Aorta (tissue), 5 donors: ENCODE measurements around the gene SPPL3. TPM values are rescaled to one million over a fixed set of nuclear protein-coding genes. Genes with fewer than 3 reads are reported as not detected.

Experiments
- ATAC-seq: fragments of 200-7000 bp; cut with Tn5 transposase; one replicate; pipeline ENCODE4 v1.9.1; 2022; ENCODE audit warnings: moderate library complexity; ENCODE audit not compliant: low FRiP score
- DNase-seq, 2 donors: peaks; one replicate each; pipeline ENCODE4 v3.0.0-alpha.2; 2020
- H3K27ac ChIP-seq, 2 donors: one replicate each; pipeline ENCODE4 v1.5.1; 2013; ENCODE audit warnings: low read length in 2 of 2, mild to moderate bottlenecking in 2 of 2, moderate library complexity in 2 of 2, control low read depth in 1 of 2, inconsistent platforms in 1 of 2, low read depth in 1 of 2
- H3K27me3 ChIP-seq, 2 donors: one replicate each; pipeline ENCODE4 v1.6.1; 2013; ENCODE audit warnings: control low read depth in 1 of 2, low read length in 1 of 2, mild to moderate bottlenecking in 1 of 2, moderate library complexity in 1 of 2; ENCODE audit not compliant: insufficient read depth in 2 of 2, control insufficient read depth in 1 of 2
- H3K36me3 ChIP-seq, 2 donors: one replicate each; pipeline ENCODE4 v1.6.1; 2013; ENCODE audit warnings: control low read depth in 1 of 2, low read length in 1 of 2, mild to moderate bottlenecking in 1 of 2; ENCODE audit not compliant: insufficient read depth in 2 of 2, control insufficient read depth in 1 of 2
- H3K4me1 ChIP-seq, 2 donors: one replicate each; pipeline ENCODE4 v1.6.1; 2013; ENCODE audit warnings: low read length in 2 of 2, control low read depth in 1 of 2, mild to moderate bottlenecking in 1 of 2, moderate library complexity in 1 of 2; ENCODE audit not compliant: insufficient read depth in 2 of 2, control insufficient read depth in 1 of 2
- H3K4me3 ChIP-seq, 2 donors: one replicate each; pipeline ENCODE4 v1.5.1; 2013; ENCODE audit warnings: low read length in 2 of 2, control low read depth in 1 of 2, mild to moderate bottlenecking in 1 of 2
- H3K9me3 ChIP-seq: one replicate; pipeline ENCODE4 v1.6.1; 2013; ENCODE audit warnings: mild to moderate bottlenecking, low read length; ENCODE audit not compliant: control insufficient read depth
- WGBS, 2 donors: extraction: QIAGEN DNeasy Blood & Tissue Kit; methylation state at CpG; one replicate each; pipeline ENCODE4 v1.1.7; 2013; 5-methylcytosine and 5-hydroxymethylcytosine counted together
- intact Hi-C, 2 donors: fragments of 100-400 bp; cut with DNase I; formaldehyde crosslinking; loops; one replicate each; pipeline versions ENCODE4 v1.14.2 to v1.15.0; 2022
- polyA plus RNA-seq, 2 donors: library from polyadenylated mRNA; stranded (reverse); fragments of 200-250 nt; gene quantifications; one replicate each; pipeline ENCODE4 v1.2.3, GENCODE V29; 2013
- total RNA-seq, 2 donors: library from RNA; stranded (reverse); fragmentation: NEBNext Ultra II Directional; extraction: Animal tissue kit (Norgen Biotek cat#: 25700); gene quantifications; one replicate each; pipeline ENCODE4 v1.2.1, GENCODE V29; 2021
- donor health status: healthy with polysubstance abuse.
- donor health status: Bipolar disorder and iron deficiency.
- donor health status: DM: no; HTN: no; CAD: no.
- donor health status: DM: no; HTN: no; CAD: no.
- donor health status: DM: yes; HTN: yes; CAD: no.

The SPPL3 gene
- total and polyA plus RNA-seq, 4 donors: 5.4 to 48.9 (median 27.4) TPM

DNA sequence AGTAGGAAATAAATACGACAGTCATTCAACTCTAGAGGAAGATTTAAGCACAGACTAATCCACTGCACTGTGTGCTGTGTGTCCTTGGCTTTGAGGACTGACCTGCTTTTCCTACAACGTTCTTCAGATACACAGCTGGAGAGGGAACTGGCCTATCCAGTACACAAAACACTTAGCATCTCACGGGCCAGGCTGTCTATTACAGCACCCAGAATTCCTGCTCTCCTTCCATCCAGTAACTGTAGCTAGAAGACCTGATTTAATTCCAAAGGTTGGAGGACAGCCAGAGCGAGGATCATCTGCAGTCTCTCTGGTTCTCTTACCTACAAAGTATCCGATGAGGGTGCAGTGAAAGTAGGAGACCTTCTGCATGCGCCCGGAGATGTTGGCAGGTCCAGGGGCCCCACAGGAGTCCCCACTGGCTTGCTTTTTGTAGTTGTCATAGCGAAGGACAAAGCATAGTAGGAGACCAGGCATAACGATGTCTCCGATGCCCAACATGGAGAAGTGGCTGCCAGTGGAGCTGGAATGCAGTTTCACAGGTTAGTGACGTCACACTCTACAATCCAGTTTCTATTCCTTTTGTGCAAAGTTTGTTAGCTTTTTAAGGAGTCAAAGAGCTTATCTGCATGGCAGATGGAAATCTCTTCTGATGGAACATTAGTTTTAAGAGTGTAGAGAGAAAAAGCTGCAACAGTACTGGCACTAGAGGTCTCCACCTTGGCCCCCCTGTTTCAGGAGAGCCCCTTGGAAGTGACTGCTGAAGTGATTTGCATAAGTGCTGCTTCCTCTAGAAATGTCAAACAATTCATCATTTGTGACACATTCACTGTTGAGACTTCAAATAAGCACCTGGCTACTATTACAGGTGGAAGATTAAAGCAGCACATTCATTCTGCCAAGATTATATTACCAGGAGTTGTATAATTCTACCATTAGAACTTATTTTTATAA, 136.8 kb downstream of the SPPL3 start:
- intact Hi-C loops: no loop called here
- no peak for ATAC-seq
- H3K9me3 ChIP-seq: no peaks in the 10 kb centered on the region
- H3K36me3 ChIP-seq: peaks cover 3 to 4% of the 10 kb centered on the region in 2 donors
- DNase-seq: no peak
- no peaks in the 10 kb centered on the region for H3K27me3 ChIP-seq
- no peak overlapping the region for H3K27ac ChIP-seq
- no peak overlapping the region for H3K4me3 ChIP-seq
- H3K4me1 ChIP-seq: no peaks in the 10 kb centered on the region
- 88% methylated on average over 11 of the region's 11 CpGs for WGBS, 2 donors

DNA sequence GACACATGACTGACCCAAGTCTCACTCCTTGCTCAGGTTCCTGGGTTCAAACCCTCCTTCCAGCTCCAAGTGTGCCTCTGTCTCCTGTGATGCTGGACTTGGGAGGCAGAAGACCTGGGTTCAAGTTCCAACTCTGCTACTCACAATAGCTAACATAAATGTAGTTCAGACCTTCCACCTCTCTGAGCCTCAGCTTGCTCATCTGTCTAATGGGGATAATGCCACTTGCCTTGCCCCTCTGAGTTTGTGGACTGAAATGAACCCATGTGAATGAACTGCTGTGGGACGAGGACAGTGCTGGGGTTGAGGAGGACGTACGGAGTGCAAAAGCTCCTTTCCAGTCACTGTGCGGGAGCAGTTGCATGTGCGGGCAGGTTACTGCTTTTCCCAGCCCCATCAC, 137.6 kb downstream of the SPPL3 start:
- peaks cover 3 to 4% of the 10 kb centered on the region in 2 donors for H3K36me3 ChIP-seq
- no peak for DNase-seq
- intact Hi-C loops: no loop called here
- no peaks in the 10 kb centered on the region for H3K9me3 ChIP-seq
- no peaks in the 10 kb centered on the region for H3K4me1 ChIP-seq
- WGBS, 2 donors: 87 to 91% methylated on average over 5 of the region's 5 CpGs
- H3K4me3 ChIP-seq: no peak overlapping the region
- ATAC-seq: no peak
- no peak overlapping the region for H3K27ac ChIP-seq
- no peaks in the 10 kb centered on the region for H3K27me3 ChIP-seq

DNA sequence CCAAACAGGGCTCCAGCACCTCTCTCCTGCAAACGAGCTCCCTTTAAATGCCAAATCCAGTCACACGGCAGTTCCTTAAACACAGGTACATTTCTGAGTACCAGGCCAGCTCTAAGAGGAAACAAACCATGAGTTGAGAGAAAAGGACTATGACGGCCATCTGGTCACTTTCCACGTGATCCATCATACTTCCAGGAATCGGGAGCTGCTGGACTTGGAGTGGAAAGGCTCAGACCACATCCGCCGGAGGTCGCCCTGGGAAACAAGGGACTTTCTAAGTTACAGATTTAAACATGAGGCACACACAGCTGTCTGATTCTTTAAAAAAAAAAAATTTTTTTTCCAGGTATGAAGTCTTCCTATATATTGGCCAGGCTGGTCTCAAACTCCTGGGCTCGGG, 139.3 kb downstream of the SPPL3 start:
- H3K9me3 ChIP-seq: no peaks in the 10 kb centered on the region
- no peaks in the 10 kb centered on the region for H3K4me1 ChIP-seq
- no peaks in the 10 kb centered on the region for H3K27me3 ChIP-seq
- 83 to 84% methylated on average over 9 of the region's 9 CpGs for WGBS, 2 donors
- ATAC-seq (no peak), DNase-seq (no peak)
- H3K4me3 ChIP-seq: no peak overlapping the region
- H3K27ac ChIP-seq: no peak overlapping the region
- peaks cover 3 to 4% of the 10 kb centered on the region in 2 donors for H3K36me3 ChIP-seq
- intact Hi-C loops: no loop called here

DNA sequence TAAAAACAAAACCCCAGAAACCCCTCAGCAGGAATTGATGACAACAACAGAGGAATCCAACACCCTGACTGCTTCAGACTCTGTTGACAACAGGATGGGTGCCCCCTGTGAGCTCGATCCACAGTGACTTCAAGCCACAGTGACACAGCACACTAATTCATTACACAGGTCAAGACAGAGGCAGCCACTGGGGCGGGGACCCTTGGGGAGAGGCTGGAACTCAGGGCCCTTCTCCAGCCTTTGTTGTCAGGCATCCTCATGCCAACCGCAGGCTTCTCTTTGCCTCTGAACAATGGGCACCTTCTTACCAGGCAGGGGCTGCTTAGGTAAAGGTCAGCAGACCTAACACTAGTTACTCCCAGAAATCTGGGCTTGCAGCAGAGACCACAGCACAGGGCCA, 140.9 kb downstream of the SPPL3 start:
- 76 to 97% methylated on average over 3 of the region's 3 CpGs for WGBS, 2 donors
- Histone ChIP-seq H3K4me1 (no peaks in the 10 kb centered on the region), H3K27ac (no peak overlapping the region), H3K36me3 (peaks cover 3 to 4% of the 10 kb centered on the region in 2 donors), H3K4me3 (no peak overlapping the region), H3K9me3 (no peaks in the 10 kb centered on the region), H3K27me3 (no peaks in the 10 kb centered on the region)
- intact Hi-C loops: no loop called here
- no peak for DNase-seq
- no peak for ATAC-seq

DNA sequence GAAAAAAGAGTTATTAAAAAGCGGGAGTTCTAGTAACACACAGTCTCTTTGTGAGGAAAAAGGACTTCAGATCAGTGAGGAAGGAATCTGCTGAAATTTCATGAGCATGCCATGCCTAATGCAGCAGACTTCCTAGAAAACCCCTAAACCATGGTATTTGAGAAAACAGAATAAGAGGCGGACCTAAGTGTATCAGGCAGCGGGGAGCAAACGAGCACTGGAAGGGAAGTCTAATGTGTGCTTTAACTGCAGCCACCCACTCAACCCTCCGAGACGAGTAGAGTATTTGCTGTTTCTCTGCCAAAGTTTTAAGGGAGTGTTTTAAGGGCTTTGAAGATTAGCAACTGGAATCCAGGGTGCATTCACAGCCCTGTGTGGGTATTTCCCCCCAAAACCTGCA, 142.1 kb downstream of the SPPL3 start:
- no peak overlapping the region for H3K4me3 ChIP-seq
- H3K36me3 ChIP-seq: peaks cover 3 to 4% of the 10 kb centered on the region in 2 donors

DNA sequence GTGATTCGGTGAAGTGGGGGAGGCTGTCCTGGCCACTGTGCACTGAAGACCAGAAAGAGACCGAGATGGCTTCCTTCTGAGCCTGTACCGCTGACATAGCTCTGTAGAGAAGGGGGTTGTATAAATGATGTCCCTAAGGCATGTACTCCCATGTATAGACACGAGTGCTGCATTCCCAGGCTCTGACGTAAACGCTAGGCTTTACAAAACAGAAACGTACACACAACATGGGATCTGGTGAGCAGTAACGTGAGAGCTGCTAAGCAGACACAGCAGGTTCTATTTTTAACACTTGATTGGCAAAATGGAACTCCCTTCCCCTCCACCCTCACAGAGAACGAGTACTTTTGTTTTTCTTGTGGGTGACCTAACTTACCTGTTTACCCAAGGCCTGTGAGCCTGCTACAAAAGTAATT, 142.6 kb downstream of the SPPL3 start:
- intact Hi-C loops: no loop called here
- Histone ChIP-seq H3K9me3 (no peaks in the 10 kb centered on the region), H3K4me3 (no peak overlapping the region), H3K4me1 (no peaks in the 10 kb centered on the region), H3K36me3 (peaks cover 2 to 3% of the 10 kb centered on the region in 2 donors), H3K27ac (no peak overlapping the region), H3K27me3 (no peaks in the 10 kb centered on the region)
- ATAC-seq (no peak), DNase-seq (no peak)
- WGBS, 2 donors: 6 to 16% methylated on average over 9 of the region's 9 CpGs

More for the DNA sequence above, 142.1 kb downstream of the SPPL3 start:
- intact Hi-C loops: no loop called here
- WGBS, 2 donors: 11 to 20% methylated on average over 6 of the region's 6 CpGs
- DNase-seq: no peak
- Histone ChIP-seq H3K27ac (no peak overlapping the region), H3K4me1 (no peaks in the 10 kb centered on the region), H3K9me3 (no peaks in the 10 kb centered on the region), H3K27me3 (no peaks in the 10 kb centered on the region)
- no peak for ATAC-seq

DNA sequence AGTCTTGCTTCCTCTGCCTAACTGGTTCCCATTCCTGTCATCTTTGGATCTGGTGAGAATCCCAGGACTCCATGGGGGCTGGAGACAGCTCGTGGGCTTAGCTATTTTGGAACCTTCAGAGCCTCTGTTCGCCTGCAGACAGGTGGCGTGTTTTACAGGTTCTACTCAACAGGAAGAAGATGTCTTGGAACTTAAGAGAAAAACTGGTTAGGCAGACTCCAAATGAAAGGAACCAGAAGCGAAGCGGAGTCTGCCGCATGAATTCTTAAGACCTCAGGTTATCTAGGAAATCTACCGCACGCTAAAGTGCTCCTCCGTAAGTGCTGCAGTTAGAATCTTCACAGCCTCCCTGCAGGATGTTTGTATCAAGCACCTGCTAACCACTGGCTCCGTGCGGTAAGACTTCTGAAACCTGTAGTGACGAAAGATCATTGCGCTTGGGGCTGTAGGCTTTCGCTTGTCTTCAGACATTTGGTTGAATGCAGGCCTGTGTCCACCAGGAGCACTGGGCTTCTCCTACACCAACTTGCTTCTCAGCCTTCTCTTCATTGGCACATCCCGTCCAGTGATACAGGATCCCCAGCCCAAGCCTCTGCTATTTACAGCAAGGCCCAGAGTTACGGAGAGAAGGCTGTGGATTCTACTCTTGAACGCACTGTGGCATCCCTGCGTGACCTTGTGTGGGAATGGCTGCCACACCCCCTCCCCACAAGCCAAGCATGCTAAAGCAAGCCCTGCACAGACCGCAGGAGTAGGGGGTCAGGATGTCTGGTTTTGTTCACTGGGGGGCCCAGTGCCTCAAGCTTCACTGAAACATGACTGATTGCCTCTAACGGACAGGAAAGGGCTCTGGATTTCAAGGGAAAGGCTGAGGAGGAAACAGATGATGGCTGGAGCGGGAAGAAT, 143.6 kb downstream of the SPPL3 start:
- Histone ChIP-seq H3K27me3 (no peaks in the 10 kb centered on the region), H3K36me3 (peaks cover 2 to 3% of the 10 kb centered on the region in 2 donors), H3K9me3 (no peaks in the 10 kb centered on the region), H3K4me3 (no peak overlapping the region), H3K4me1 (no peaks in the 10 kb centered on the region), H3K27ac (no peak overlapping the region)
- ATAC-seq (no peak), DNase-seq (no peak)
- 93% methylated on average over 21 of the region's 21 CpGs for WGBS, 2 donors
- intact Hi-C loops: no loop called here

DNA sequence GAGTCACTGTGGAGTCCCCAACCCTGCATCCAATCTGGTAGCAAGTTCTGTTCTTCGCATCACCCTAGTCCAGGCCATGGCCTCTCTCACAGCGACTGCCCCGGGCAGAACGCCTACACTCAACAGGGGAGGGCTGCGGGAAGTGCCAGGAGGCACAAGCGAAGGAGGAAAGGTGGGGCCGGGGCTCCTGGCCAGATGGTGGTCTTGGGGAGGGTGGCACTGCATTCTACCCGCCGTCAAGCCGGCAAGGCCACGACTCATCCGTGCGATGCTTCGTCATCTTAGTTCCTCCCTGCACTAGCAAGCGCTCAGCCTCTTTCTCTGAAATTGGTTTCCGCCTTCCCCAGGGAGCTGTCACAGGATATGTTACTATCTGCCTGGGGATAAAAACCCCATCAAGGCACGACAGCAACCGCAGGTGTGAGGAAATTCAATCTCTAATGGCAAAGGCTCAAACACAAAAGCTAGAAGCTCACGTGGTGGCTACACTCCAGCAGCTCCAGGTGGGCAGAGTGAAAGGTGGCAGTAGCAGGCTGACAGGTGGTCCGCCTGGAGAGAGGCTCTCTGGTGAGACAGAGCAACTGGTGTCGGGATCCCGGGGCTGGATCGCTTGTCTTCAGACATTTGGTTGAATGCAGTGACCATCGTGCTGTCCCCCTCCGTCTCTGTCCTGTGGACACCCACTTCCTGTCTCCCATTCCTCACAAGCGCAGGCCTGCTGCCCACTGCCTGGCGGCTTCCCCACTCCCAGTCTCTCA, 144.4 kb downstream of the SPPL3 start:
- Histone ChIP-seq H3K4me3 (no peak overlapping the region), H3K4me1 (no peaks in the 10 kb centered on the region), H3K36me3 (peaks cover 2 to 3% of the 10 kb centered on the region in 2 donors), H3K27me3 (no peaks in the 10 kb centered on the region), H3K9me3 (no peaks in the 10 kb centered on the region), H3K27ac (no peak overlapping the region)
- intact Hi-C loops: no loop called here
- WGBS, 2 donors: 88 to 89% methylated on average over 27 of the region's 27 CpGs
- ATAC-seq: no peak
- DNase-seq: no peak
